DMS153 treated with DMSO at 0.1 percent for 48 hours (cell line): ENCODE results near the gene MICAL2.

Experiments used
- DNase-seq: peaks from one replicate; lab custom pipeline; 2025; ENCODE audit not compliant: unreplicated experiment; lab: John Stamatoyannopoulos, UW

Gene MICAL2

DNA sequence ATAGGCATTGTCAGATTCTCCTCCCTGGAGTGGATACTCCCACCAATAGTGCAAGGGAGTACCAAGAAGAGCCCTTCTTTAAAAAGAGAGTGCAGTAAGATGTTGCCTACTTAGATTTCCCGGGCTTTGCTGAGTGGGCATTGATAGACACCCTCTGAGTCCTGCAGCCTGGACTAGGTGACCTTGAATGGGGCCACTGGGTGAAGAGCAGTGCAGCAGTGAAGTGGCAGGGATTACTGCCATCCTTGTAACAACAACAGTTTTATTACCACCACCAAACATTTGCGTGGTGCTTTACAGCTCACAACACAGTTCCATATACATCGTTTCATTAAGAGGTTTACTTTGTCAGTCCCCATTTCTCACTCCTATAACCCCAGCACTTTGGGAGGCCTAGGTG is 59.4 kb downstream of the MICAL2 start:
- no peak for DNase-seq

GRCh38 chr11:12170501-12170900 is 60.1 kb downstream of the MICAL2 start:
- no peak for DNase-seq

DNA sequence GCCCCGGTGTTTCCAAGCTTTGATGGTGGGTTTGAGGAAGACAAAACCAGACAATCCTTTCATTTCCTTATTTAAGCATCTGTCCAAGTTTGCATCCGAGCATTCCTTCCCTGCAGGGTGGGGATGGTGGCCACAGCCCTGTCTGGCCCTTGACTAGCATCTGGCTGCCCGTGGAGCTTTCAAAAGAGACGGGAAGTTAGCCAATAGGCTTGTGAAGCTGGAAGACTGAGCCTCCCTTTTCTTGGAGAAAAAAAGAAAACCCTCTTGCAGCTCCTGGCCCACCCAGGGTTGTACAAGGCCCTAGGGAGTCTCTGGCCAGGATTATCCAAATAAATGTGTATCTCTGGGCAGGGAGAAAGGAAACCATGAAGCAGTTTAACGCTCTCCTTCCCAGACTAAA is 60.6 kb downstream of the MICAL2 start:
- no peak for DNase-seq

DNA sequence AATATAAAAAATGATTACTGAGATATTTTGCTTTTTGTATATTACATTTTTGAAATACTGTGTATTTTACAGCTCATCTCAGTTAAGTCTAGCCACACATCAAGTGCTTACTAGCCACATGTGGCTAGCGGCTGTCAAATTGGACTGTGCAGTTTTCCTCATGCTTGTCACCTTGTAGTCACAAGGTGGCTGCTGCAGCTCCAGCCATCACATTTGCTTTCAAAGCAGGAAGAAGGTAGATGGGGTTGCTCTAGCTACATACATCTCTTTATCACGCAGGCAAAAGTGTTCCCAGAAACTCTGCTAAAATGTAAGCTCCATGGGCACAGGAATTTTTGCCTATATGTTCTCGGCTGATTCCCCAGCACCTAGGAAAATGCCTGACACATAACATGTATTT is 61.5 kb downstream of the MICAL2 start:
- DNase-seq: no peak

GRCh38 chr11:12172493-12173013 is 62.2 kb downstream of the MICAL2 start:
- DNase-seq: no peak

GRCh38 chr11:12173111-12173510 is 62.7 kb downstream of the MICAL2 start:
- no peak for DNase-seq

DNA sequence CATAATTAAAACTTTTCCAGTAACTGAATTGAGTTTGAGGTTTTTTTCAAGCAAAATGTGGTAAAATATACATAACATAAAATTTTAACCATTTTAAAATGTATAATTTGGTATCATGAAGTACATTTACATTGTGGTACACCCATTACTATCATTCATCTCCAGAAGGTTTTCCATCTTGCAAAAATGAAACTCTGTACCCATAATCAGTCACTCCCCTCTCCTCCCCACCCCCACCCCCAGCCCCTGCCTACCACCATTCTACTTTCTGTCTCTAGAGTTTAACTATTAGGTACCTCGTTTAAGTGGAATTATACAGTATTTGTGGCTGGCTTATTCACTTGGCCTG is 63.7 kb downstream of the MICAL2 start:
- DNase-seq: no peak

DNA sequence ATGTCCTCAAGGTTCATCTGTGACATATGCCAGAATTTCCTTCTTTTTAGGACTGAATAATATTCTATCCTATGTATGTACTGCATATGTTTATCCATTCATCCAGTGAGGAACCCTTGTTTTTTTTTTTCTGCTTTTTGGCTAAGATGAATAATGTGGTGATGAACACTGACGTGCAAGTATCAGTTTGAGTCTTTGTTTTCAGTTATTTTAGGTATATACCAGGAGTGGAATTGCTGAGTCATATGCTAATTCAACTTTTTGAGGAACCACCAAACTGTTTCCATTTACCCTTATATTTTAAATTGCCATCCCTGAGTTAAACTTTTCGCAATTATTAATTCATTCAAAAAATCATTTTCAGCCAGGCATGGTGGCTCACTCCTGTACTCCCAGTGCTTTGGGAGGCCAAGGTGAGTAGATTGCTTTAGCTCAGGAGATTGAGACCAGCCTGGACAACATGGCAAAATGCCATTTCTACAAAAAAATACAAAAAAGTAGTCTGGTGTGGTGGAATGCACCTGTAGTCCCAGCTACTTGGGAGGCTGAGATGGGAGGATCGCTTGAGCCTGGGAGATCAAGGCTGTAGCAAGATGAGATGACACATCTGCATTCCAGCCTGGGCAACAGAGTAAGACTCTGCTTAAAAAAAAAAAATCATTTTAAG is 64.2 kb downstream of the MICAL2 start:
- no peak for DNase-seq

DNA sequence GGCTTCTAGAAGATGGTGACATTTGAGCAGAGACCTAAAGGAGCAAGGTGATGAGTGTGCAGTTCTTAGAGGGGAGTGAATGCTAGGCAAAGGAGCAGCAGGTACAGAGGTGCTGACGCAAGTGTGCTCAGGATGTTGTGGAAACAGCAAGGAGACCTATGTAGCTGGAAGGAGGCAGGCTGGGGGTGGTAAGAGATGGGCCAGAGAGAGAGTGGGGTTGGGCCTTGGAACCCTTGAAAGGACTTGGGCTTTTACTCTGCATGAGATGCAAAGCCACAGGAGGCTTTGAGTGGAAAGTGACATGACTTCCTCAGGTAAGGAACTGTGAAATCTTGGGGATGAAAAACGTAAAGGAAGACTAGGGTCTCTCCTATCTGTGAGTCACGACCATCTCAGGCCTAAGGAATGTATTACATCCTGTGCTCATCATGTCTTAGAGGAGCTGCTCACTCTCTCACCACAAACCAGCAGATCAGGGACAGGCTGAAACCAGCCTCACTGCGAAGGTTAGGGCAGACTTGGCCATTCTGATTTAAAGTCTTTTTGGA is 65.4 kb downstream of the MICAL2 start:
- no peak for DNase-seq

GRCh38 chr11:12176410-12176809 is 66.0 kb downstream of the MICAL2 start:
- no peak for DNase-seq

GRCh38 chr11:12177739-12178338 is 67.4 kb downstream of the MICAL2 start:
- no peak for DNase-seq

- no peak for DNase-seq
Observed at GRCh38 chr11:12179019-12179418, 68.6 kb downstream of the MICAL2 start.

DNA sequence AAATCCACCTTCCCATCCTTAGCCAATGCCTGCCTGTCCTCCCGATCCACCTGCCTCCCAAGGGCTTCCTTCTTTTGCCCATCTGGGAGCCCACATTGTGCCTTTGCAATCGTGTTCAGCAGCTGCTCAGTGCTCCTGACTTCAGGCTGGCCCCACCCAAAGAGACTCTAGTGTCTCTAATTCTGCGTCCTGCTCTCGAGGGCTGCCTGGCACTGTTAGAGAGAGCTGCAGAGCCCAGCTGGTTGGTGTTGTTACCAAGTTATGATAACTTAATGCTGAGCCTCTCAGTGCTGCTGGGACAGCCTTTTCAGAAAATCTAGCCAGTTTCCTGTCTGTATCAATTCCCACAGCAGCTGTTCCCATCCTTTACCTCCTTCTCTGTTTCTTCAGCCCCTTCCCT is 69.1 kb downstream of the MICAL2 start:
- no peak for DNase-seq

DNA sequence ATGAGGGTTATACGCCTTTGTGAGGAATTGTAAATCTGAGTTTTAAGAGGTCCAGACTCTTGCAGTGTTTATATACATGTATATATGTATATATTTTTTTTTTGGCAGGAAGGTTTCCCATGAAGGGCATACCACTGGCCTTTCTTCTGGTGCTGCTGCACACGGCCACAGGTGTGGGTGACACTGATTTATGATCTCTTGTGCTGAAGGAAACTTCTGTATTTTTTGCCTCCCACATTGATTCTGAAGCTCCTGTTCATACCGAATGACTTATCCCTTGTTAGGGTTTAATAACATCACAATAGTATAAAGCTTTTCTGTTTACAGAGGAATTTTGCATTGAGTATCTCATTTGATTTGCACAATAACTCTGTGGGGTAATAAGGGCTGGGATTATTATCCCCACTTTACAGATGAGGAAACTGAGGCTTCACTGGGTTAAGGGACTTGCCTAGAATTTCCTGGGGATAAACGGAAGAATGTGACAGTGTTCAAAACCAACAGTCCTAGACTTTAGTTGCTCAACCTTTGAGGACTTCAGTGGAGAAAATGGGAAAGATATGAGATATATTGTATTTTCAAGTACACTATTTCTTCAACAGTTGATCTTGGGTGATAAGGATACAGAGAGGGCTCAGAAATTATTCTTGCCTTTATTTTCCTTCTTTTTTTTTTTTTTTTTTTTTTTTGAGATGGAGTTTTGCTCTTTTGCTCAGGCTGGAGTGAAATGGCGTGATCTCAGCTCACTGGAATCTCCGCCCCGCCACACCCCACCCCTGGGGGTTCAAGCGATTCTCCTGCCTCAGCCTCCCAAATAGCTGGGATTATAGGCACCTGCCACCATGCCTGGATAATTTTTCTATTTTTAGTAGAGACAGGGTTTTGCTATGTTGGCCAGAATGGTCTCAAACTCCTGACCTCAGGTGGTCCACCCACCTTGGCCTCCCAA is 70.1 kb downstream of the MICAL2 start:
- no peak for DNase-seq

DNA sequence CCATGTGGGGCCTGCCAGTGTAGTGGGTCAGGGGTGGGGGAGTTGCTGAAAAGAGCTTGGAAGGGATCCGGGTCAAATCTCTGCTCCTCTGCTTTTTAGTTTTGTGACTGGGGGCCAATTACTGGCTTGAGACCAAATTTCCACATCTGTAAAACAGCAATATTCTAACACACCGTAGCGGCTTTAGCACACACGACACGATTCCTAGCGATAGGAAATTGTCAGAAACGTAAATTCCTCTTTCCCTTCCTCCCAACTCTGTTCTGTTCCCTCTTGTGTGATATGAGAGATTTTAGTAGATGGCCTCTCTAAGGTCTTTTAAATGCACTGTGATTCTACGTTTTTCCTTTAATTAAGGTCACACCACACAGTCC is 71.9 kb downstream of the MICAL2 start:
- no peak for DNase-seq

- no peak for DNase-seq
Observed at GRCh38 chr11:12182676-12183541, 72.5 kb downstream of the MICAL2 start.

- DNase-seq: no peak
Observed at GRCh38 chr11:12183827-12184620, 73.6 kb downstream of the MICAL2 start.

DNA sequence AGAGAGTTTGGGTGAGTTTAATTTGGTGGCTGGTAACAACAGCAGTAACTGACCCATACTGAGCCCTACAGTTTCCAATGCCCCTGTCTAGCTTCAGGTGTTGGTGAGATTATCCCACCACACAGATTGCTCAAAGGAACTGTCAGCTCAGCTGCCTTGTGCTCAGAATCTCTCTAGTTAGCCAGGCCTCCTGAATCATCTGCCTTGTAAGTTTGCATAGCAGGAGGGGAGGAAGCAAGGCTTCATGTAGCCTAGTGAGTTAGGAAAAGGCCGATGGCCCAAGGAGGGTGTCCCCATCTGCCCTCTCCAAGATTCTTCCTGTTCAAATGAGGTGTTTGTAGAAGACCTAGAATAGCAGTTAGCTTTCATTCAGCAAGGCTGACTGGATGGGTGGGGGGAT is 74.3 kb downstream of the MICAL2 start:
- no peak for DNase-seq

- no peak for DNase-seq
Observed at GRCh38 chr11:12185106-12185690, 74.8 kb downstream of the MICAL2 start.
